Body of pancreas (tissue), 4 donors: ENCODE measurements around the gene NEDD1. TPM values are rescaled to one million over a fixed set of nuclear protein-coding genes. Genes with fewer than 3 reads are reported as not detected.

Source experiments
- ATAC-seq: fragments of 150-250 bp; one replicate; pipeline ENCODE4 v1.9.1; 2016
- DNase-seq, 4 donors: peaks; one replicate each; pipeline ENCODE4 v3.0.0-alpha.2; 2019
- H3K27ac ChIP-seq, 4 donors: fragments of 200-600 bp; sonication (generic); 1 replicate in 3 of 4; 2 replicates in 1 of 4; pipeline versions ENCODE4 v1.5.1 to v1.6.1; 2016 to 2019; ENCODE audit warnings: mild to moderate bottlenecking in 1 of 4, mixed read lengths in 1 of 4, moderate library complexity in 1 of 4
- H3K27me3 ChIP-seq, 2 donors: fragments of 200-600 bp; sonication (generic); one replicate each; pipeline ENCODE4 v1.6.0; 2016; ENCODE audit warnings: mild to moderate bottlenecking in 1 of 2
- H3K36me3 ChIP-seq, 2 donors: fragments of 200-600 bp; sonication (generic); replicated peaks in 1 of 2; 2 replicates each; pipeline ENCODE4 v1.5.1; 2016; ENCODE audit warnings: low read depth in 2 of 2; ENCODE audit not compliant: insufficient read depth in 1 of 2
- H3K4me1 ChIP-seq: fragments of 200-600 bp; sonication (generic); one replicate; pipeline ENCODE4 v1.6.0; 2016
- H3K4me3 ChIP-seq, 2 donors: fragments of 200-600 bp; sonication (generic); 1 replicate in 1 of 2; 2 replicates in 1 of 2; pipeline ENCODE4 v1.5.1; 2016 to 2019
- H3K9me3 ChIP-seq, 3 donors: fragments of 200-600 bp; sonication (generic); 1 replicate in 2 of 3; 2 replicates in 1 of 3; pipeline ENCODE4 v1.5.1; 2016
- POLR2A ChIP-seq, 3 donors: fragments of 450-650 bp; IDR thresholded peaks; one replicate each; pipeline ENCODE4 v1.6.1; 2016; ENCODE audit warnings: antibody characterized with exemption in 3 of 3, mild to moderate bottlenecking in 2 of 3
- WGBS, 2 donors: methylation state at CpG; one replicate each; pipeline ENCODE4 v1.1.5; 2017; 5-methylcytosine and 5-hydroxymethylcytosine counted together
- intact Hi-C: fragments of 100-400 bp; cut with DNase I; formaldehyde crosslinking; loops from one replicate; pipeline ENCODE4 v1.15.1; 2023
- total RNA-seq, 2 donors: library from RNA; depleted of rRNA; stranded (reverse); fragments of >200 nt; gene quantifications; one replicate each; pipeline ENCODE4 v1.1.0, GENCODE V29; 2016
- TF ChIP-seq, protein P1 (sequence below), 7 experiments: fragments of 450-650 bp in 4 of 7; fragments of 200-600 bp in 3 of 7; sonication (generic) in 3 of 7; IDR thresholded peaks; one replicate each; pipeline ENCODE4 v1.5.1; 2016 to 2019; ENCODE audit warnings: antibody characterized with exemption in 7 of 7

NEDD1 gene
- total RNA-seq, 2 donors from 2014 or later: 7.8 to 15.5 TPM

DNA sequence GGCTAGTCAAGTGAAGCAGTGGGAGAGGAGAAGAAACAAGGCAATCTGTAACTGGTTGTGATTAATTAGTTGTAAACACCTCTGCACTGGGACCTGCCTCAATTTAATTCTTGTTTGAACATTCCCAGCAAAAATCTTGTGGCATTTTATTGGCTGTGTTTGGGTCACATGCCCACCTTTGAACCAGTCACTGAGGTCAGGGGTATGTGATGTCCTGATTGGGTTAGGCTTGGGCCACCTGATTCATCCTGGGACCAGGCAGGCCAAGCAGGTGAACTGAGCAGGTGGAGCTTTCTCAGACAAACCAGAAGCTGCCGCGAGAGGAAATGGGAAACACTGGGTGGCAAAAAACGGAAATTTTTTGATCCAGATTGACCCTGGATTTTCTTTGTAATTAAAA is 72.5 kb downstream of the NEDD1 start:
- Histone ChIP-seq H3K36me3 (no peaks in the 10 kb centered on the region), H3K4me3 (no peak overlapping the region), H3K4me1 (no peaks in the 10 kb centered on the region), H3K27ac (no peak overlapping the region), H3K27me3 (no peaks in the 10 kb centered on the region), H3K9me3 (no peaks in the 10 kb centered on the region)
- intact Hi-C loops: no loop called here
- DNase-seq (no peak), ATAC-seq (no peak)
- 60 to 73% methylated on average over 3 of the region's 3 CpGs for WGBS, 2 donors
- TF ChIP-seq POLR2A (IDR thresholded peaks at IDR 0.05): no peak
- TF ChIP-seq, protein P1, sequence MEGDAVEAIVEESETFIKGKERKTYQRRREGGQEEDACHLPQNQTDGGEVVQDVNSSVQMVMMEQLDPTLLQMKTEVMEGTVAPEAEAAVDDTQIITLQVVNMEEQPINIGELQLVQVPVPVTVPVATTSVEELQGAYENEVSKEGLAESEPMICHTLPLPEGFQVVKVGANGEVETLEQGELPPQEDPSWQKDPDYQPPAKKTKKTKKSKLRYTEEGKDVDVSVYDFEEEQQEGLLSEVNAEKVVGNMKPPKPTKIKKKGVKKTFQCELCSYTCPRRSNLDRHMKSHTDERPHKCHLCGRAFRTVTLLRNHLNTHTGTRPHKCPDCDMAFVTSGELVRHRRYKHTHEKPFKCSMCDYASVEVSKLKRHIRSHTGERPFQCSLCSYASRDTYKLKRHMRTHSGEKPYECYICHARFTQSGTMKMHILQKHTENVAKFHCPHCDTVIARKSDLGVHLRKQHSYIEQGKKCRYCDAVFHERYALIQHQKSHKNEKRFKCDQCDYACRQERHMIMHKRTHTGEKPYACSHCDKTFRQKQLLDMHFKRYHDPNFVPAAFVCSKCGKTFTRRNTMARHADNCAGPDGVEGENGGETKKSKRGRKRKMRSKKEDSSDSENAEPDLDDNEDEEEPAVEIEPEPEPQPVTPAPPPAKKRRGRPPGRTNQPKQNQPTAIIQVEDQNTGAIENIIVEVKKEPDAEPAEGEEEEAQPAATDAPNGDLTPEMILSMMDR (IDR thresholded peaks at IDR 0.05): no peak

DNA sequence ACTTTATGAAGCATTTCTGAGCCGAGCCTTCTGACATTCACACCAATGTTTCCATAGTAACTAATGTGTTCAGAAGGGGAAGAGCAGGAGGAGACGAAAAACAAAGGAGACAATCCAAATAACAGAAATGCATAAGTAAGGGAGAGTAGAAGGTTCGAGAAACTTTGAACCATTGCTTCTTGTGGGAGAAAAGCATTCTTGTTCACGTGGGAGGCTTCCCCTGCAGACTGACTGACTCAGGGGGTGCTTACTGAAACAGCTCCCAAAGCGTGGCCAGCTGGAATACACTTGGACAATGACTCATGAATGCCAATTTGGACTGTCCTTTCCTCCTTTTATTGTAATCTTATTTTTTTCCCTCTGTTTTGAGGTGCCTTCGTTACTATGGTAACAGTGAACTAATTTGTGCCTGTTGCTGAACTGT is 73.9 kb downstream of the NEDD1 start:
- Histone ChIP-seq H3K4me3 (no peak overlapping the region), H3K9me3 (no peaks in the 10 kb centered on the region), H3K27ac (no peak overlapping the region), H3K27me3 (no peaks in the 10 kb centered on the region), H3K36me3 (no peaks in the 10 kb centered on the region), H3K4me1 (peaks cover 8% of the 10 kb centered on the region)
- DNase-seq (no peak), ATAC-seq (no peak)
- WGBS, 2 donors: 33 to 38% methylated on average over 6 of the region's 6 CpGs
- TF ChIP-seq, protein P1 (IDR thresholded peaks at IDR 0.05): no peak
- no peak for TF ChIP-seq POLR2A (IDR thresholded peaks at IDR 0.05)
- intact Hi-C loops: loop anchor here (5.0 kb wide), 1 partner anchor 421 kb away; no protein-coding TSS in a partner anchor

DNA sequence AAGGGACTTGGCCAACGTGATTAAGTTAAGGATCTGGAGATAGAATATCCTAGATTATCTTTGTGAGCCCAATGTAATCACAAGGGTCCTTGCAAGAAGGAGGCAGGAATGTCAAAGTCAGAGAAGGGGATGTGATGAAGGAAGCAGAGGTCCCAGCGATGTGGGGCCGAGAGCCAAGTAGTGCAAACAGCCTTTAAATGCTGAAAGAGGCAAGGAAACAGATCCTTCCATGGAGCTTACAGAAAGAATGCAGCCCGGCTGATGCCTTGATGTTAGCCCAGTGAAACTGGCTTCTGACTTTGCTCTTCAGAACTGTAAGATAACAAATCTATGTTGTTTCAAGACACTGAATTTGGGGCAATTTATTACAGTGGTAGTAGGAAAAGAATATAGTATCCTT is 74.9 kb downstream of the NEDD1 start:
- Histone ChIP-seq H3K27ac (no peak overlapping the region), H3K27me3 (no peaks in the 10 kb centered on the region), H3K36me3 (no peaks in the 10 kb centered on the region), H3K9me3 (no peaks in the 10 kb centered on the region), H3K4me3 (no peak overlapping the region), H3K4me1 (peaks cover 10% of the 10 kb centered on the region)
- TF ChIP-seq, protein P1 (IDR thresholded peaks at IDR 0.05): no peak
- TF ChIP-seq POLR2A (IDR thresholded peaks at IDR 0.05): no peak
- DNase-seq: no peak
- 53 to 62% methylated on average over 4 of the region's 4 CpGs for WGBS, 2 donors
- ATAC-seq: no peak
- intact Hi-C loops: loop anchor here (5.0 kb wide), 1 partner anchor 420 kb away; no protein-coding TSS in a partner anchor

DNA sequence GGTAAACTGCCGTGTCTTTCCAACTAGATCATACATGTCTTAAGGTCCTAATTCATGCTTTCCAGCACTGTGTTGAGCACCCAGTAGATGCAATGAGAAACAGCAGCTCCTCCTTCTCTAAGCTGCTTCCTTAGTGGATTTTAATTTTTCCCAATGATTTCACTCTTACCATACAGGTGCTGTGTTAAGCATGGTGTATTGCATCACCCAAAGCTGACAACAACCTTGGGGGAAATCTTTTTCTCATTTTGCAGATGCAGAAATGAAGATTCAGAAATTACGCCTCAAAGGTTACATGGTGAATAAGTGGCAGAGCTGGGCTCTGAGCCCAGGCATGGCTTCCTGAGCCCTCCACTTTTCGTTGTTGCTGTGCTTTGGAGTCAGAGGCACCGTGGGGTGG is 75.6 kb downstream of the NEDD1 start:
- Histone ChIP-seq H3K27ac (no peak overlapping the region), H3K36me3 (no peaks in the 10 kb centered on the region), H3K4me3 (no peak overlapping the region), H3K9me3 (no peaks in the 10 kb centered on the region), H3K27me3 (no peaks in the 10 kb centered on the region), H3K4me1 (peaks cover 10% of the 10 kb centered on the region)
- TF ChIP-seq POLR2A (IDR thresholded peaks at IDR 0.05): no peak
- TF ChIP-seq, protein P1 (IDR thresholded peaks at IDR 0.05): no peak
- DNase-seq: no peak
- intact Hi-C loops: loop anchor here (5.0 kb wide), 1 partner anchor 420 kb away; no protein-coding TSS in a partner anchor
- WGBS, 2 donors: 80% methylated on average over 4 of the region's 4 CpGs
- ATAC-seq: no peak
